ENCODE data around the gene SPEN.

DNA sequence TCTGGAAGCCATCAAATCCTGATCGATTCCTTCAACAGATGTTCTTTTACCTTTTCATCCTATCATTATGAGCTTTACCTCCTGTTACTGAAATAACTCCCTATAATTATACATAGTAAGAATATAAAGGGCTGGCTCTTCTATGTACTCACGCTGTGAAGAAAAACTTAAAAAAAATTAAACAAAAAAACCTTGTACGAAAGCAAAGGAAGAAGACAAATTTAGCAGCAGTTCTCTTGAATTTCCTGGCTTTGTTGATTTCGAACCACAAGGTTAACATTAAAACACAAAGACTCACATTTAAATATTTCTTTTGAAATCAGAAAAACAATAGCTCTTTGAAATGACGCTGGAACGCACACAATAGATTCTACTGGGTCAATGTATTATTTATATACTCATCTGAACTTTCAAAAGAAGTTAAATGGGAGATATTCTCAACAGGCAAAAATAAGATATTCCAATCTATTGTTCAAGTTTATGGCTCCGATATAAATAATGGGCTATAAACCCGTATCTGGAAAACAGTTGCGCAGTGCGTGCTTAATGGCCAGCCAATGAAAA lies 13.6 kb upstream of the SPEN start:
- TF ChIP-seq TAF1 (IDR thresholded peaks at IDR 0.05; ENCODE audit: borderline replicate concordance, low read depth, low read length), result no peak
- no peak for TF ChIP-seq POLR2A (IDR thresholded peaks at IDR 0.05; ENCODE audit: low read depth, low read length)
